SU-DHL-6 (cell line): Measurements from ENCODE around the gene ZNF524.

ENCODE experiments used
- H2AFZ ChIP-seq: fragments of 200-600 bp; sonication (generic); 2 replicates; pipeline ENCODE4 v1.6.1; 2014; ENCODE audit warnings: low read depth, mild to moderate bottlenecking, moderate library complexity, mixed read lengths, antibody characterized with exemption, low read length; ENCODE audit not compliant: severe bottlenecking
- H3F3A ChIP-seq: fragments of 200-600 bp; shearing (Covaris generic); 2 replicates; pipeline ENCODE4 v1.6.0; 2016; ENCODE audit warnings: antibody characterized with exemption, mild to moderate bottlenecking; ENCODE audit not compliant: insufficient read depth
- H3K27ac ChIP-seq: fragments of 200-600 bp; sonication (generic); 2 replicates; pipeline ENCODE4 v1.5.1; 2016; ENCODE audit warnings: low read depth, mild to moderate bottlenecking, low read length, moderate library complexity, mixed read lengths
- H3K27me3 ChIP-seq: fragments of 200-600 bp; sonication (generic), shearing (Covaris generic); 2 replicates; pipeline ENCODE4 v1.6.0; 2014; ENCODE audit warnings: mild to moderate bottlenecking, low read length
- H3K36me3 ChIP-seq: fragments of 200-600 bp; sonication (generic); 2 replicates; pipeline ENCODE4 v1.6.1; 2014; ENCODE audit warnings: mild to moderate bottlenecking, low read length, mixed read lengths
- H3K4me2 ChIP-seq: fragments of 300-600, 200-600 bp; shearing (Covaris generic), sonication (generic); 2 replicates; pipeline ENCODE4 v1.6.0; 2014; ENCODE audit warnings: low read length, low read depth, mild to moderate bottlenecking; ENCODE audit not compliant: poor library complexity, severe bottlenecking
- H3K4me3 ChIP-seq: fragments of 200-600 bp; sonication (generic); 2 replicates; pipeline ENCODE4 v1.5.1; 2014; ENCODE audit warnings: antibody characterized with exemption, low read length, mild to moderate bottlenecking, mixed read lengths; ENCODE audit not compliant: insufficient read depth, poor library complexity, severe bottlenecking
- H3K79me2 ChIP-seq: fragments of 200-600 bp; sonication (generic); 2 replicates; pipeline ENCODE4 v1.6.1; 2014; ENCODE audit warnings: mild to moderate bottlenecking, low read length, moderate library complexity; ENCODE audit not compliant: insufficient read depth
- H3K9ac ChIP-seq: fragments of 200-600 bp; sonication (generic); 2 replicates; pipeline ENCODE4 v1.7.0; 2014; ENCODE audit warnings: mild to moderate bottlenecking, low read length
- H3K9me2 ChIP-seq: fragments of 200-600 bp; sonication (generic); replicated peaks from 2 replicates; pipeline ENCODE4 v1.6.1; 2014; ENCODE audit warnings: low read length; ENCODE audit not compliant: insufficient read depth
- H3K9me3 ChIP-seq: fragments of 200-600 bp; sonication (generic); 2 replicates; pipeline ENCODE4 v1.6.1; 2014; ENCODE audit warnings: low read length, mixed read lengths; ENCODE audit not compliant: insufficient read depth
- H4K20me1 ChIP-seq: fragments of 200-600 bp; sonication (generic); 2 replicates; pipeline ENCODE4 v1.6.1; 2014; ENCODE audit warnings: low read depth, mild to moderate bottlenecking, antibody characterized with exemption, low read length, moderate library complexity, mixed read lengths
- EZH2phosphoT487 ChIP-seq: fragments of 200-600 bp; sonication (generic), shearing (Covaris generic); conservative IDR thresholded peaks from 2 replicates; pipeline ENCODE4 v1.6.1; 2018; ENCODE audit warnings: mild to moderate bottlenecking, antibody characterized with exemption, low read length, moderate library complexity, mixed read lengths
- TF ChIP-seq, protein P1 (sequence below): fragments of 200-600 bp; sonication (generic); IDR thresholded peaks from one replicate; pipeline ENCODE4 v1.5.1; 2017; ENCODE audit warnings: antibody characterized with exemption, mild to moderate bottlenecking, low read length, moderate library complexity; ENCODE audit not compliant: insufficient read depth, poor library complexity, severe bottlenecking

Gene ZNF524

DNA sequence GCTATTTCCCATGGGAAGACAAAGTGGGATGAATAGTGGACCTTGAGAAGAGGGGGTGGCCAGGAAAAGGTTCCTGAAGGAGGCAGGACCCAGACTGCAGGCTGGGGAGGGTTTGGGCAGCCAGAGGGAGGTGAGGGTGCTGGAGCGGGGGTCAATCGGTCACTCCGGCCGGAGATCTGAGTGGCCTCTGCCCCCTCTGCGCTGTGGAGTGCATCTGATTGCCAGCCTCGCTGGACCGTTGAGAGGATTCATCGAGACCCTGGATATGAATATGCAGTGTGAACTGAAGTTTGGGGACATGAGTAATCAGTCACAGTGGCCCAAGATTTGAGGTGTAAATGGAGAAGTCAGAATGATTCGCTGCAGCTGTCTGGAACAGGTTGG lies 35.2 kb downstream of the ZNF524 start:
- no peak overlapping the region for H2AFZ ChIP-seq

DNA sequence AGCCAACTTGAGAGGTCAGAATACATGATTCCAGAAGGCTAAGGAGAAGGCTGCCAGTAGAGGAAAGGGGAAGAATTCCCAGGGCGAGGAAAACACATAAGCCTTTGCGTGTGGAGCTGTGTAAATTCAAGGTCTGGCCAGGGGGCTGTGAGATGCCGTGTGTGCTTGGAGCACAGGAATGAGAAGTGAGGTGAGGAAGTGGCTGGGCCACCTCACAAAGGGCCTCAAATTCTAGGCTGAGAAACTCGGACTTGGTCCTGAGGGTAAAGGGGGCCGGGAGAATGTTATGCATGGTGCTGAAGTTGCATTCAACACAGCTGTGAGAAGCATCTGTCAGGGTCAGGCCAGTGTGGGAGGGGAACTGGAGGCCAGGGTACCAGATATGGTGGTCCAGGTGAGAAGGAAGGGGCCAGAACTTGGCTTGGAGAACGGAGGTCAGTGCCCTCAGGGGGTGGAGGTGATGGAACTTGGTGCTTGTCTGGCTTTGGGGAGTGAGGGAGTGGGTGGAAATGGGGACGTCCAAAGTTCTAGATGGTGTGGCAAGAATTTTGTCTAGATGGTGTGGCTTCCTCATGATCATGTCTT lies 35.9 kb downstream of the ZNF524 start:
- H3K9me3 ChIP-seq: no peaks in the 10 kb centered on the region
- H3K4me2 ChIP-seq: peak overlapping the region; percentile 93
- no peak overlapping the region for H3K27ac ChIP-seq
- peaks cover 26% of the 10 kb centered on the region for H3K79me2 ChIP-seq
- peak overlapping the region; percentile 71 for H3K4me3 ChIP-seq
- H2AFZ ChIP-seq: no peak overlapping the region
- peak overlapping the region; percentile 95 for H3K9ac ChIP-seq
- H3K36me3 ChIP-seq: no peaks in the 10 kb centered on the region
- no peaks in the 10 kb centered on the region for H4K20me1 ChIP-seq
- no peaks in the 10 kb centered on the region for H3K9me2 ChIP-seq
- TF ChIP-seq EZH2phosphoT487: no peak
- TF ChIP-seq, protein P1, sequence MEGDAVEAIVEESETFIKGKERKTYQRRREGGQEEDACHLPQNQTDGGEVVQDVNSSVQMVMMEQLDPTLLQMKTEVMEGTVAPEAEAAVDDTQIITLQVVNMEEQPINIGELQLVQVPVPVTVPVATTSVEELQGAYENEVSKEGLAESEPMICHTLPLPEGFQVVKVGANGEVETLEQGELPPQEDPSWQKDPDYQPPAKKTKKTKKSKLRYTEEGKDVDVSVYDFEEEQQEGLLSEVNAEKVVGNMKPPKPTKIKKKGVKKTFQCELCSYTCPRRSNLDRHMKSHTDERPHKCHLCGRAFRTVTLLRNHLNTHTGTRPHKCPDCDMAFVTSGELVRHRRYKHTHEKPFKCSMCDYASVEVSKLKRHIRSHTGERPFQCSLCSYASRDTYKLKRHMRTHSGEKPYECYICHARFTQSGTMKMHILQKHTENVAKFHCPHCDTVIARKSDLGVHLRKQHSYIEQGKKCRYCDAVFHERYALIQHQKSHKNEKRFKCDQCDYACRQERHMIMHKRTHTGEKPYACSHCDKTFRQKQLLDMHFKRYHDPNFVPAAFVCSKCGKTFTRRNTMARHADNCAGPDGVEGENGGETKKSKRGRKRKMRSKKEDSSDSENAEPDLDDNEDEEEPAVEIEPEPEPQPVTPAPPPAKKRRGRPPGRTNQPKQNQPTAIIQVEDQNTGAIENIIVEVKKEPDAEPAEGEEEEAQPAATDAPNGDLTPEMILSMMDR: no peak
- H3K27me3 ChIP-seq: no peaks in the 10 kb centered on the region
- H3F3A ChIP-seq: peaks cover 15% of the 10 kb centered on the region

More for the DNA sequence above, 35.2 kb downstream of the ZNF524 start:
- H3F3A ChIP-seq: peaks cover 11% of the 10 kb centered on the region
- H3K9me2 ChIP-seq: no peaks in the 10 kb centered on the region
- no peaks in the 10 kb centered on the region for H3K27me3 ChIP-seq
- no peaks in the 10 kb centered on the region for H3K9me3 ChIP-seq
- peak overlapping the region; percentile 93 for H3K4me2 ChIP-seq
- TF ChIP-seq EZH2phosphoT487: no peak
- TF ChIP-seq, protein P1: no peak
- peak overlapping the region; percentile 71 for H3K4me3 ChIP-seq
- H3K36me3 ChIP-seq: no peaks in the 10 kb centered on the region
- peak overlapping the region; percentile 38 for H3K27ac ChIP-seq
- H4K20me1 ChIP-seq: no peaks in the 10 kb centered on the region
- H3K79me2 ChIP-seq: peaks cover 26% of the 10 kb centered on the region
- peak overlapping the region; percentile 95 for H3K9ac ChIP-seq

DNA sequence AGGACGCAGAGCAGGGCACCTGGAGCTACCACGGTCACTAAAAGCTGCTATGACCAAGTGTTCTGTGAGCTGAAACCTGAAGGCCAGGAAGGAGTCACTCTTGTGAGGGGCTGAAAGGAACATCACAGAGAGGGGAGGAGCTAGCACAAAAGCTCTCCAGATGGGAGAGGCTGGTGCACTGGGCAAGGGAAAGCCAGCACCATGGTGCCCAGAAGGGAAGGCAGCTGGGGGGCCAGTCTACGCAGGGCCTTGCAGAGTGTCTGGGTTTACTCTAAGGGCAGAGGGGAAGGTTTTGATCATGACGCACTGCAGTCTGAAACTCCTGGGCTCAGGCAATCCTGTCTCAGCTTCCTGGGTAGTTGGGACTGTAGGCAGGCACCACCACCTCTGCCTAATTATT lies 36.6 kb downstream of the ZNF524 start:
- H3K9me3 ChIP-seq: no peaks in the 10 kb centered on the region
- no peak overlapping the region for H2AFZ ChIP-seq
- no peaks in the 10 kb centered on the region for H3K36me3 ChIP-seq
- H3K4me3 ChIP-seq: no peak overlapping the region
- peaks cover 26% of the 10 kb centered on the region for H3K79me2 ChIP-seq
- H3K27ac ChIP-seq: no peak overlapping the region
- no peaks in the 10 kb centered on the region for H4K20me1 ChIP-seq
- H3F3A ChIP-seq: peaks cover 20% of the 10 kb centered on the region
- peak overlapping the region; percentile 95 for H3K9ac ChIP-seq
- peak overlapping the region; percentile 93 for H3K4me2 ChIP-seq
- H3K9me2 ChIP-seq: no peaks in the 10 kb centered on the region
- TF ChIP-seq, protein P1: no peak
- TF ChIP-seq EZH2phosphoT487: no peak
- no peaks in the 10 kb centered on the region for H3K27me3 ChIP-seq
